Measurements from ENCODE around the gene BPIFB4.
A peak's percentile ranks its signal among the peaks of the same experiment; 100 is the strongest.
"Not testable (repeated sequence)": the region's sequence is repeated elsewhere in the genome, so short reads cannot be mapped to it uniquely, and the experiment has no call there.

BPIFB4 gene

GRCh38 chr20:33091147-33091546 lies 11.7 kb downstream of the BPIFB4 start:
- DNase-seq = no peak

- DNase-seq = no peak
Observed at GRCh38 chr20:33091693-33092092, 12.2 kb downstream of the BPIFB4 start.

- DNase-seq = no peak
Observed at GRCh38 chr20:33092361-33092760, 12.9 kb downstream of the BPIFB4 start.

- DNase-seq = no peak
Observed at GRCh38 chr20:33093074-33093473, 13.6 kb downstream of the BPIFB4 start.

- no peak for DNase-seq
Observed at GRCh38 chr20:33093582-33093981, 14.1 kb downstream of the BPIFB4 start.

GRCh38 chr20:33095249-33095648 lies 15.8 kb downstream of the BPIFB4 start:
- no peak for DNase-seq

GRCh38 chr20:33095902-33096584 lies 16.6 kb downstream of the BPIFB4 start:
- peak; percentile 80 to 94 for DNase-seq

- DNase-seq = no peak
Observed at GRCh38 chr20:33097001-33097400, 17.6 kb downstream of the BPIFB4 start.

GRCh38 chr20:33099843-33100538 lies 20.5 kb downstream of the BPIFB4 start:
- DNase-seq = no peak

GRCh38 chr20:33103556-33103955 lies 24.1 kb downstream of the BPIFB4 start:
- no peak for DNase-seq

- DNase-seq = no peak
Observed at GRCh38 chr20:33104336-33104735, 24.9 kb downstream of the BPIFB4 start.

GRCh38 chr20:33105316-33105924 lies 26.0 kb downstream of the BPIFB4 start:
- DNase-seq = no peak

GRCh38 chr20:33106058-33106620 lies 26.7 kb downstream of the BPIFB4 start:
- not testable (repeated sequence) for DNase-seq

GRCh38 chr20:33108661-33109060 lies 29.2 kb downstream of the BPIFB4 start:
- no peak for DNase-seq

GRCh38 chr20:33110147-33110825 lies 30.8 kb downstream of the BPIFB4 start:
- no peak for DNase-seq

GRCh38 chr20:33111306-33111705 lies 31.9 kb downstream of the BPIFB4 start:
- no peak for DNase-seq

- no peak for DNase-seq
Observed at GRCh38 chr20:33112547-33113386, 33.3 kb downstream of the BPIFB4 start.

- no peak for DNase-seq
Observed at GRCh38 chr20:33113387-33113908, 34.0 kb downstream of the BPIFB4 start.

GRCh38 chr20:33115501-33115900 lies 36.1 kb downstream of the BPIFB4 start:
- not testable (repeated sequence) for DNase-seq

GRCh38 chr20:33119725-33120720 lies 40.6 kb downstream of the BPIFB4 start:
- no peak for DNase-seq

GRCh38 chr20:33120934-33121333 lies 41.5 kb downstream of the BPIFB4 start:
- no peak for DNase-seq

Measured in Kasumi-1 (cell line).